CD8-positive, alpha-beta memory T cell (primary cell): Measurements from ENCODE around the gene PLSCR2. TPM values are rescaled to one million over a fixed set of nuclear protein-coding genes. Genes with fewer than 3 reads are reported as not detected.

ENCODE experiments used
- CTCF ChIA-PET: fragments of 350-600 bp; sonication (Branson Sonifier 250); formaldehyde crosslinking; loops from one replicate; lab custom pipeline; 2021; ENCODE audit warnings: antibody characterized with exemption; lab: Charles Lee
- POLR2A ChIA-PET: fragments of 350-600 bp; sonication (Branson Sonifier 250); formaldehyde crosslinking; loops from one replicate; lab custom pipeline; 2021; ENCODE audit warnings: antibody characterized with exemption; lab: Charles Lee
- DNase-seq, 5 donors: peaks; one replicate each; pipeline versions ENCODE4 v3.0.0 to v3.0.0-alpha.2; 2020 to 2022; ENCODE audit warnings: mixed read lengths in 1 of 5
- H3K27ac ChIP-seq: one replicate; pipeline ENCODE4 v1.7.0; 2013; ENCODE audit warnings: low read depth, mild to moderate bottlenecking, low read length, moderate library complexity
- H3K27me3 ChIP-seq: 2 replicates; pipeline ENCODE4 v1.7.0; 2013; ENCODE audit warnings: low read length, mild to moderate bottlenecking; ENCODE audit not compliant: insufficient read depth, poor library complexity, severe bottlenecking
- H3K36me3 ChIP-seq: 2 replicates; pipeline ENCODE4 v1.7.0; 2013; ENCODE audit warnings: mild to moderate bottlenecking, low read length, moderate library complexity; ENCODE audit not compliant: insufficient read depth
- H3K4me1 ChIP-seq: 2 replicates; pipeline ENCODE4 v1.7.0; 2013; ENCODE audit warnings: mild to moderate bottlenecking, low read length, moderate library complexity; ENCODE audit not compliant: insufficient read depth
- H3K4me3 ChIP-seq: 2 replicates; pipeline ENCODE4 v1.7.0; 2013; ENCODE audit warnings: mild to moderate bottlenecking, low read length
- H3K9me3 ChIP-seq: 2 replicates; pipeline ENCODE4 v1.7.0; 2013; ENCODE audit warnings: mild to moderate bottlenecking, low read length
- H3K27ac Mint-ChIP-seq, 8 donors: one replicate each; pipeline ENCODE4 v1.8.0; 2020 to 2021; ENCODE audit warnings: mixed read lengths in 8 of 8, mild to moderate bottlenecking in 6 of 8, inconsistent platforms in 3 of 8, moderate library complexity in 3 of 8
- H3K27me3 Mint-ChIP-seq, 2 donors: one replicate each; pipeline ENCODE4 v1.8.0; 2020 to 2021; ENCODE audit warnings: mixed read lengths in 2 of 2, mild to moderate bottlenecking in 1 of 2, moderate library complexity in 1 of 2
- H3K36me3 Mint-ChIP-seq, 3 donors: one replicate each; pipeline ENCODE4 v1.8.0; 2020 to 2021; ENCODE audit warnings: mixed read lengths in 3 of 3, inconsistent platforms in 1 of 3, mild to moderate bottlenecking in 1 of 3
- H3K4me1 Mint-ChIP-seq, 3 donors: one replicate each; pipeline ENCODE4 v1.8.0; 2020 to 2021; ENCODE audit warnings: mixed read lengths in 3 of 3, inconsistent platforms in 1 of 3, mild to moderate bottlenecking in 1 of 3
- H3K4me3 Mint-ChIP-seq, 7 donors: one replicate each; pipeline ENCODE4 v1.8.0; 2020 to 2021; ENCODE audit warnings: mixed read lengths in 7 of 7, mild to moderate bottlenecking in 6 of 7, moderate library complexity in 4 of 7, inconsistent platforms in 2 of 7
- H3K9me3 Mint-ChIP-seq, 5 donors: one replicate each; pipeline ENCODE4 v1.8.0; 2020 to 2022; ENCODE audit warnings: mixed read lengths in 5 of 5, mild to moderate bottlenecking in 3 of 5, moderate library complexity in 2 of 5, inconsistent platforms in 1 of 5
- polyA plus RNA-seq: library from polyadenylated mRNA; unstranded; fragments of 300-500 nt; fragmentation: Illumina TruSeq; gene quantifications from one replicate; pipeline ENCODE4 v1.2.3, GENCODE V29; 2021
- total RNA-seq, 2 experiments: library from RNA; stranded (reverse); gene quantifications; one replicate each; pipeline ENCODE4 v1.2.3, GENCODE V29; 2021

Gene PLSCR2
- not detected for total RNA-seq
- polyA plus RNA-seq: not detected

GRCh38 chr3:146469150-146470017 lies at the start of gene PLSCR2:
Gene PLSCR2, minus strand, starts transcription at chr3:146469561. Its CDS starts 9,657 bp downstream, at chr3:146459904.
- Mint-ChIP-seq H3K4me1 (peaks cover 6 to 18% (median 11%) of the 10 kb centered on the region in 3 donors), H3K4me3 (peak within 1 kb of the TSS; percentile 81 to 92 (median 85)), H3K27ac (peak within 1 kb of the TSS; percentile 43 to 84 (median 72)), H3K36me3 (no peaks in the 10 kb centered on the region), H3K9me3 (no peaks in the 10 kb centered on the region), H3K27me3 (peaks cover 0 to 6% of the 10 kb centered on the region in 2 donors)
- POLR2A ChIA-PET: interaction anchor here (1.3 kb wide), 1 partner anchor 75 kb away, joined by 10 read pairs; the partner anchor contains the start of gene PLSCR1
- peak within 1 kb of the TSS; percentile 58 for H3K4me3 ChIP-seq
- no peaks in the 10 kb centered on the region for H3K36me3 ChIP-seq
- CTCF ChIA-PET: interaction anchor here (0.8 to 1.3 kb wide), 2 partner anchors 9 to 62 kb away, joined by 3 to 4 read pairs; no protein-coding TSS in a partner anchor
- H3K4me1 ChIP-seq: peaks cover 8% of the 10 kb centered on the region
- H3K9me3 ChIP-seq: no peaks in the 10 kb centered on the region
- peak within 1 kb of the TSS; percentile 51 for H3K27ac ChIP-seq
- no peaks in the 10 kb centered on the region for H3K27me3 ChIP-seq
- DNase-seq: peak; percentile 41 to 81 (median 73)

- Histone ChIP-seq H3K27me3 (no peaks in the 10 kb centered on the region), H3K4me3 (no peak overlapping the region), H3K4me1 (peaks cover 6% of the 10 kb centered on the region), H3K36me3 (no peaks in the 10 kb centered on the region), H3K27ac (no peak overlapping the region), H3K9me3 (no peaks in the 10 kb centered on the region)
- Mint-ChIP-seq H3K4me1 (peaks cover 9 to 10% (median 9%) of the 10 kb centered on the region in 3 donors), H3K27me3 (no peaks in the 10 kb centered on the region), H3K36me3 (peaks cover 8 to 49% (median 26%) of the 10 kb centered on the region in 3 donors), H3K27ac (peak overlapping the region in 2 of 8 donors; percentile 29 to 36), H3K9me3 (no peaks in the 10 kb centered on the region), H3K4me3 (no peak overlapping the region)
- CTCF ChIA-PET: no interaction called here
- POLR2A ChIA-PET: no interaction called here
- no peak for DNase-seq
Measured at GRCh38 chr3:146517684-146518435, 48.5 kb upstream of the PLSCR2 start.

GRCh38 chr3:146513386-146514051 lies 44.2 kb upstream of the PLSCR2 start:
- Mint-ChIP-seq H3K27ac (peak overlapping the region in 5 of 8 donors; percentile 11 to 68 (median 49)), H3K9me3 (no peaks in the 10 kb centered on the region), H3K4me3 (no peak overlapping the region), H3K4me1 (peaks cover 9 to 10% (median 9%) of the 10 kb centered on the region in 3 donors), H3K27me3 (no peaks in the 10 kb centered on the region), H3K36me3 (peaks cover 8 to 35% (median 13%) of the 10 kb centered on the region in 3 donors)
- Histone ChIP-seq H3K4me3 (no peak overlapping the region), H3K36me3 (no peaks in the 10 kb centered on the region), H3K9me3 (no peaks in the 10 kb centered on the region), H3K27ac (no peak overlapping the region), H3K4me1 (peaks cover 6% of the 10 kb centered on the region), H3K27me3 (no peaks in the 10 kb centered on the region)
- CTCF ChIA-PET: no interaction called here
- POLR2A ChIA-PET: no interaction called here
- DNase-seq: no peak

GRCh38 chr3:146511402-146512134 lies 42.2 kb upstream of the PLSCR2 start:
- Mint-ChIP-seq H3K27me3 (no peaks in the 10 kb centered on the region), H3K4me3 (no peak overlapping the region), H3K4me1 (peaks cover 9 to 10% (median 9%) of the 10 kb centered on the region in 3 donors), H3K36me3 (peaks cover 8 to 32% (median 13%) of the 10 kb centered on the region in 3 donors), H3K27ac (peak overlapping the region in 1 of 8 donors; percentile 45), H3K9me3 (no peaks in the 10 kb centered on the region)
- H3K4me3 ChIP-seq: no peak overlapping the region
- H3K27ac ChIP-seq: no peak overlapping the region
- ChIA-PET POLR2A (no interaction called here), CTCF (no interaction called here)
- no peak for DNase-seq
- no peaks in the 10 kb centered on the region for H3K9me3 ChIP-seq
- H3K36me3 ChIP-seq: no peaks in the 10 kb centered on the region
- peaks cover 6% of the 10 kb centered on the region for H3K4me1 ChIP-seq
- H3K27me3 ChIP-seq: no peaks in the 10 kb centered on the region

- ChIA-PET POLR2A (no interaction called here), CTCF (no interaction called here)
- Mint-ChIP-seq H3K9me3 (no peaks in the 10 kb centered on the region), H3K27me3 (no peaks in the 10 kb centered on the region), H3K4me3 (no peak overlapping the region), H3K36me3 (peaks cover 4 to 6% (median 5%) of the 10 kb centered on the region in 3 donors), H3K4me1 (peaks cover 0 to 6% (median 0%) of the 10 kb centered on the region in 3 donors), H3K27ac (peak overlapping the region in 1 of 8 donors; percentile 26)
- no peaks in the 10 kb centered on the region for H3K27me3 ChIP-seq
- no peak overlapping the region for H3K27ac ChIP-seq
- H3K4me1 ChIP-seq: no peaks in the 10 kb centered on the region
- H3K9me3 ChIP-seq: no peaks in the 10 kb centered on the region
- no peak overlapping the region for H3K4me3 ChIP-seq
- DNase-seq: no peak
- no peaks in the 10 kb centered on the region for H3K36me3 ChIP-seq
Measured at GRCh38 chr3:146507331-146508120, 38.2 kb upstream of the PLSCR2 start.

GRCh38 chr3:146505516-146505915 lies 36.2 kb upstream of the PLSCR2 start:
- H3K36me3 Mint-ChIP-seq: peaks cover 0 to 5% (median 0%) of the 10 kb centered on the region in 3 donors
- no peak for DNase-seq
- Histone ChIP-seq H3K36me3 (no peaks in the 10 kb centered on the region), H3K4me1 (no peaks in the 10 kb centered on the region), H3K27ac (no peak overlapping the region), H3K4me3 (no peak overlapping the region), H3K9me3 (no peaks in the 10 kb centered on the region), H3K27me3 (no peaks in the 10 kb centered on the region)
- CTCF ChIA-PET: no interaction called here
- H3K4me1 Mint-ChIP-seq: peaks cover 0 to 6% (median 0%) of the 10 kb centered on the region in 3 donors
- H3K27me3 Mint-ChIP-seq: no peaks in the 10 kb centered on the region
- H3K9me3 Mint-ChIP-seq: no peaks in the 10 kb centered on the region
- POLR2A ChIA-PET: no interaction called here
- no peak overlapping the region for H3K27ac Mint-ChIP-seq
- H3K4me3 Mint-ChIP-seq: no peak overlapping the region
